HEK293T (cell line): ENCODE measurements around the gene DUSP3.

Experiments
- CTCF ChIA-PET: fragments of 350-600 bp; formaldehyde crosslinking; extraction: SDS; loops from one replicate; lab custom pipeline; 2021; ENCODE audit warnings: antibody characterized with exemption, inconsistent platforms; lab: Yijun Ruan, JAX
- POLR2A ChIA-PET: fragments of 350-600 bp; formaldehyde crosslinking; extraction: SDS; loops from one replicate; lab custom pipeline; 2020; ENCODE audit warnings: antibody characterized with exemption, inconsistent platforms; lab: Yijun Ruan, JAX
- DNase-seq: peaks from one replicate; pipeline ENCODE4 v3.0.0; 2012; ENCODE audit warnings: mixed read lengths; ENCODE audit errors: extremely low spot score
- ARNT ChIP-seq: fragments of 450-650 bp; IDR thresholded peaks from 2 replicates; pipeline ENCODE4 v1.6.1; 2017; ENCODE audit warnings: mild to moderate bottlenecking
- BHLHE40 ChIP-seq: fragments of 450-650 bp; IDR thresholded peaks from 2 replicates; pipeline ENCODE4 v1.6.1; 2016; ENCODE audit warnings: mild to moderate bottlenecking, moderate library complexity, borderline replicate concordance
- CTBP1 ChIP-seq: fragments of 450-650 bp; IDR thresholded peaks from 2 replicates; pipeline ENCODE4 v1.6.1; 2016; ENCODE audit warnings: borderline replicate concordance
- ELF4 ChIP-seq: fragments of 450-650 bp; IDR thresholded peaks from 2 replicates; pipeline ENCODE4 v1.6.1; 2017; ENCODE audit warnings: antibody characterized with exemption
- FOXA1 ChIP-seq: fragments of 450-650 bp; IDR thresholded peaks from 2 replicates; pipeline ENCODE4 v1.6.1; 2016; ENCODE audit warnings: mild to moderate bottlenecking
- FOXK2 ChIP-seq: fragments of 450-650 bp; IDR thresholded peaks from 2 replicates; pipeline ENCODE4 v1.6.1; 2016; ENCODE audit warnings: mild to moderate bottlenecking
- FOXM1 ChIP-seq: fragments of 450-650 bp; IDR thresholded peaks from 2 replicates; pipeline ENCODE4 v1.6.1; 2017; ENCODE audit warnings: mild to moderate bottlenecking, borderline replicate concordance
- HDGF ChIP-seq: fragments of 450-650 bp; IDR thresholded peaks from 2 replicates; pipeline ENCODE4 v1.6.1; 2017; ENCODE audit warnings: antibody characterized with exemption, borderline replicate concordance
- L3MBTL2 ChIP-seq: fragments of 450-650 bp; conservative IDR thresholded peaks from 2 replicates; pipeline ENCODE4 v1.6.1; 2016; ENCODE audit warnings: mild to moderate bottlenecking
- LEF1 ChIP-seq: fragments of 450-650 bp; IDR thresholded peaks from 2 replicates; pipeline ENCODE4 v1.6.1; 2017; ENCODE audit warnings: mild to moderate bottlenecking, borderline replicate concordance
- NFRKB ChIP-seq: fragments of 450-650 bp; IDR thresholded peaks from 2 replicates; pipeline ENCODE4 v1.6.1; 2016; ENCODE audit warnings: mild to moderate bottlenecking, moderate library complexity
- PKNOX1 ChIP-seq: fragments of 450-650 bp; IDR thresholded peaks from 2 replicates; pipeline ENCODE4 v1.6.1; 2016
- SP1 ChIP-seq: fragments of 450-650 bp; IDR thresholded peaks from 2 replicates; pipeline ENCODE4 v1.6.1; 2017
- SUZ12 ChIP-seq: fragments of 450-650 bp; IDR thresholded peaks from 2 replicates; pipeline ENCODE4 v1.6.1; 2016; ENCODE audit warnings: mild to moderate bottlenecking
- TARDBP ChIP-seq: fragments of 450-650 bp; IDR thresholded peaks from 2 replicates; pipeline ENCODE4 v1.6.1; 2016
- ZNF384 ChIP-seq: fragments of 450-650 bp; IDR thresholded peaks from 2 replicates; pipeline ENCODE4 v1.6.1; 2016

The DUSP3 gene

GRCh38 chr17:43758086-43758485 lies 20.7 kb downstream of the DUSP3 start:
- ChIA-PET CTCF (interaction anchor here (0.5 to 7.1 kb wide), 4 partner anchors 59 to 1170 kb away, joined by 3 to 118 read pairs (median 19); no protein-coding TSS in a partner anchor), POLR2A (interaction anchor here (0.8 kb wide), 2 partner anchors 44 to 45 kb away, joined by 3 to 5 read pairs; no protein-coding TSS in a partner anchor)
- no peak for DNase-seq
- no peak for TF ChIP-seq LEF1
- no peak for TF ChIP-seq BHLHE40
- TF ChIP-seq L3MBTL2: no peak
- TF ChIP-seq PKNOX1: no peak
- no peak for TF ChIP-seq ARNT
- no peak for TF ChIP-seq NFRKB
- TF ChIP-seq ELF4: no peak
- TF ChIP-seq SUZ12: no peak
- no peak for TF ChIP-seq FOXA1
- no peak for TF ChIP-seq FOXM1
- TF ChIP-seq HDGF: no peak
- no peak for TF ChIP-seq SP1
- no peak for TF ChIP-seq TARDBP
- TF ChIP-seq ZNF384: no peak
- TF ChIP-seq FOXK2: no peak
- no peak for TF ChIP-seq CTBP1

- CTCF ChIA-PET: interaction anchor here (7.1 kb wide), 1 partner anchor 64 kb away, joined by 118 read pairs; no protein-coding TSS in a partner anchor
- DNase-seq: no peak
- POLR2A ChIA-PET: interaction anchor here (0.8 kb wide), 1 partner anchor 44 kb away, joined by 5 read pairs; no protein-coding TSS in a partner anchor
- TF ChIP-seq NFRKB (no peak), ELF4 (no peak), FOXK2 (no peak), LEF1 (no peak), PKNOX1 (no peak), TARDBP (no peak), CTBP1 (no peak), BHLHE40 (no peak), FOXM1 (no peak), ZNF384 (no peak), L3MBTL2 (no peak), SUZ12 (no peak), SP1 (no peak)
Observed at GRCh38 chr17:43757171-43757660, 21.6 kb downstream of the DUSP3 start.

- DNase-seq: no peak
- ChIA-PET CTCF (interaction anchor here (0.6 to 7.1 kb wide), 2 partner anchors 10 to 63 kb away, joined by 3 to 118 read pairs; no protein-coding TSS in a partner anchor), POLR2A (no interaction called here)
- TF ChIP-seq ZNF384 (no peak), ELF4 (no peak), HDGF (no peak), PKNOX1 (no peak), SP1 (no peak), FOXA1 (no peak), TARDBP (no peak), SUZ12 (no peak), BHLHE40 (no peak), ARNT (no peak), L3MBTL2 (no peak), FOXK2 (no peak), FOXM1 (no peak), LEF1 (no peak), CTBP1 (no peak), NFRKB (no peak)
Observed at GRCh38 chr17:43756201-43756600, 22.6 kb downstream of the DUSP3 start.

GRCh38 chr17:43755389-43755875 lies 23.3 kb downstream of the DUSP3 start:
- CTCF ChIA-PET: interaction anchor here (0.6 kb wide), 1 partner anchor 210 kb away, joined by 4 read pairs; no protein-coding TSS in a partner anchor
- POLR2A ChIA-PET: no interaction called here
- TF ChIP-seq TARDBP (no peak), ELF4 (no peak), NFRKB (no peak), HDGF (no peak), L3MBTL2 (no peak), CTBP1 (no peak), ZNF384 (no peak), LEF1 (no peak), BHLHE40 (no peak), FOXM1 (no peak), SUZ12 (no peak), FOXA1 (no peak), SP1 (no peak), PKNOX1 (no peak), FOXK2 (no peak), ARNT (no peak)
- DNase-seq: no peak

- DNase-seq: no peak
- POLR2A ChIA-PET: no interaction called here
- TF ChIP-seq FOXA1 (no peak), PKNOX1 (no peak), SP1 (no peak), TARDBP (no peak), ARNT (no peak), FOXK2 (no peak), ELF4 (no peak)
- CTCF ChIA-PET: interaction anchor here (0.6 kb wide), 1 partner anchor 210 kb away, joined by 4 read pairs; no protein-coding TSS in a partner anchor
Observed at GRCh38 chr17:43754947-43755346, 23.8 kb downstream of the DUSP3 start.
